ENCODE results near the gene F11. TPM values are rescaled to one million over a fixed set of nuclear protein-coding genes. Genes with fewer than 3 reads are reported as not detected.
"Not testable (repeated sequence)": the region's sequence is repeated elsewhere in the genome, so short reads cannot be mapped to it uniquely, and the experiment has no call there.

Gene F11
- total and polyA plus RNA-seq, 9 donors = 0.05 to 0.23 (median 0.20) TPM; not detected in 6

DNA sequence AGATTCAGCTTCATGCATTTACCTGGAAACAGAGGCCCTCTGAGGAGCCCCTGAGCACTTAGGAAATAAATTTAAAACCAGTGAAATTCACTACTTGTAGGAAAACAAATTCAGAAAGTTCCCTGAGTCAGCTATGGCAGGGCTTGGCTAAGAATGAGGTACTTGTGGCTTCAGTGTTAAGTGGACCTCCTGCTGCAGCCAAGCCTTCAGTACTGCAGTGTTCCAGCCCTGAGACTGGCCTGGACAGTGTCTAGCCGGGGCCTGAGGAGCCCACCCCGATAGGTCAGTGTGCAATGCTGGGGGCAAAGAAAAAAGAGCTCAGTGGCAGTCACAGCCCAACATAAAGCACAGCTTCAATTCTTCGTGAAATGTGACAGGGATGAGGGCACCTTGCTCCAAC is 41.9 kb downstream of the F11 start:
- 60 to 65% (median 63%) methylated on average over 3 of the region's 3 CpGs for WGBS, 3 donors
- no peaks in the 10 kb centered on the region for H3K9me3 ChIP-seq
- H3K27me3 ChIP-seq = no peaks in the 10 kb centered on the region
- no peak overlapping the region for H3K27ac ChIP-seq
- TF ChIP-seq POLR2A (IDR thresholded peaks at IDR 0.05) (no peak), EP300 (IDR thresholded peaks at IDR 0.05) (no peak)
- TF ChIP-seq, protein P1, sequence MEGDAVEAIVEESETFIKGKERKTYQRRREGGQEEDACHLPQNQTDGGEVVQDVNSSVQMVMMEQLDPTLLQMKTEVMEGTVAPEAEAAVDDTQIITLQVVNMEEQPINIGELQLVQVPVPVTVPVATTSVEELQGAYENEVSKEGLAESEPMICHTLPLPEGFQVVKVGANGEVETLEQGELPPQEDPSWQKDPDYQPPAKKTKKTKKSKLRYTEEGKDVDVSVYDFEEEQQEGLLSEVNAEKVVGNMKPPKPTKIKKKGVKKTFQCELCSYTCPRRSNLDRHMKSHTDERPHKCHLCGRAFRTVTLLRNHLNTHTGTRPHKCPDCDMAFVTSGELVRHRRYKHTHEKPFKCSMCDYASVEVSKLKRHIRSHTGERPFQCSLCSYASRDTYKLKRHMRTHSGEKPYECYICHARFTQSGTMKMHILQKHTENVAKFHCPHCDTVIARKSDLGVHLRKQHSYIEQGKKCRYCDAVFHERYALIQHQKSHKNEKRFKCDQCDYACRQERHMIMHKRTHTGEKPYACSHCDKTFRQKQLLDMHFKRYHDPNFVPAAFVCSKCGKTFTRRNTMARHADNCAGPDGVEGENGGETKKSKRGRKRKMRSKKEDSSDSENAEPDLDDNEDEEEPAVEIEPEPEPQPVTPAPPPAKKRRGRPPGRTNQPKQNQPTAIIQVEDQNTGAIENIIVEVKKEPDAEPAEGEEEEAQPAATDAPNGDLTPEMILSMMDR (IDR thresholded peaks at IDR 0.05) = no peak
- no peak overlapping the region for H3K4me3 ChIP-seq
- intact Hi-C loops (cut with DNase I) = loop anchor here in 2 of 4 donors (10.0 kb wide), 2 partner anchors 257 to 277 kb away; no protein-coding TSS in a partner anchor
- no peak for DNase-seq
- H3K4me1 ChIP-seq (ENCODE audit: insufficient read depth) = no peaks in the 10 kb centered on the region
- H3K36me3 ChIP-seq = no peaks in the 10 kb centered on the region

DNA sequence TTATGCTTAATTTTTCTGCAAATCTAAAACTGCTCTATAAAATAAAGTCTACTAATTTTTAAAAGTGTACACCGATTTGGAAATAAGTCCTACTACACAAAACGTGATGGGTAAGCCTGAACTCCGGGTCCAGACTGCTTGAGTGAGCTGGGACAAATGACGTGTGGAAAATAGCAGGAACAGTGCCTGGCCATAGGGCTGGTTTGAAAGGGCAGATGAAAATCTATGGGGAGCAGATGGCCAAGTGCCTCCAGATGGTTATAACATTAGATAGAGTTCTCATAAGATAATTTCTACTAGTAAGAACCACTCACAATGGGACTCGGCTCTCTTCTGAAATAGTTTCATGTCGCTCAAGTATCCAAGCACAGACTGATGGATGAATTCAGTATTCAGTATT is 52.5 kb downstream of the F11 start:
- no peak overlapping the region for H3K27ac ChIP-seq
- H3K4me3 ChIP-seq = no peak overlapping the region
- no peak for DNase-seq
- 74 to 80% (median 76%) methylated on average over 6 of the region's 6 CpGs for WGBS, 3 donors
- H3K4me1 ChIP-seq (ENCODE audit: insufficient read depth) = no peaks in the 10 kb centered on the region
- no peaks in the 10 kb centered on the region for H3K36me3 ChIP-seq
- H3K27me3 ChIP-seq = no peaks in the 10 kb centered on the region
- no peaks in the 10 kb centered on the region for H3K9me3 ChIP-seq
- TF ChIP-seq, protein P1 (IDR thresholded peaks at IDR 0.05) = no peak
- intact Hi-C loops (cut with DNase I) = no loop called here

DNA sequence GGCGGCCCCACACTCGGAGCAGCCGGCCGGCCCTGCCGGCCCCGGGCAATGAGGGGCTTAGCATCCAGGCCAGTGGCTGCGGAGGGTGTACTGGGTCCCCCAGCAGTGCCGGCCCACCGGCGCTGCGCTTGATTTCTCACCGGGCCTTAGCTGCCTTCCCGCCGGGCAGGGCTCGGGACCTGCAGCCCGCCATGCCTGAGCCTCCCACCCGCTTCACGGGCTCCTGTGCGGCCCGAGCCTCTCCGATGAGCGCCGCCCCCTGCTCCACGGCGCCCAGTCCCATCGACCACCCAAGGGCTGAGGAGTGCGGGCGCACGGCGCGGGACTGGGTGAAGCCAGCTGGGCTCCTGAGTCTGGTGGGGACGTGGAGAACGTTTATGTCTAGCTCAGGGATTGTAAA is 58.7 kb downstream of the F11 start:
- DNase-seq; H3K9me3 ChIP-seq; H3K4me3 ChIP-seq; H3K27ac ChIP-seq; H3K36me3 ChIP-seq; H3K27me3 ChIP-seq; H3K4me1 ChIP-seq (ENCODE audit: insufficient read depth): not testable (repeated sequence)
- 93 to 97% (median 97%) methylated on average over 25 to 33 of the region's 33 CpGs for WGBS, 3 donors
- intact Hi-C loops (cut with DNase I) = loop anchor here in 1 of 4 donors (5.0 kb wide), 1 partner anchor 1183 kb away; no protein-coding TSS in a partner anchor

DNA sequence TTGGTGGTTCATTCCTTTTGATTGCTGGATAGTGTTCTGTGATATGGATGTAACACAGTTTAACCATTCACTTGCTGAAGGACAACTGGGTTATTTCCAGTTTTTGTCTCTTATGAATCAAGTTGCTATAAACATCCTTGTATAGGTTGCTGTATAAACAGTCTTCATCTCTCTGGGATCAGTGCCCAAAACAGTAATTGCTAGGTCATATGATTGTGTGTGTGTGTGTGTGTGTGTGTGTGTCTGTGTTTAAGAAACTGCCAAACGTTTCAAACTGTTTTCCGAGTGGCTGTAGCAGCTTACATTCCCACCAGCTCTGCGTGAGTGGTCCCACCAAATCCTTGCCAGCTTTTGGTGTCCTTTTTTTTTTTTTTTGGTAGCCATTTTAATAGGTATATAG is 60.4 kb downstream of the F11 start:
- TF ChIP-seq, protein P1 (IDR thresholded peaks at IDR 0.05) = no peak
- no peak for TF ChIP-seq EP300 (IDR thresholded peaks at IDR 0.05)
- no peak for TF ChIP-seq POLR2A (IDR thresholded peaks at IDR 0.05)
- no peak overlapping the region for H3K27ac ChIP-seq
- H3K27me3 ChIP-seq = no peaks in the 10 kb centered on the region
- DNase-seq = no peak
- 63 to 69% (median 67%) methylated on average over 3 of the region's 3 CpGs for WGBS, 3 donors
- intact Hi-C loops (cut with DNase I) = loop anchor here in 1 of 4 donors (5.0 kb wide), 1 partner anchor 1181 kb away; no protein-coding TSS in a partner anchor
- H3K36me3 ChIP-seq = no peaks in the 10 kb centered on the region
- no peaks in the 10 kb centered on the region for H3K9me3 ChIP-seq
- no peaks in the 10 kb centered on the region for H3K4me1 ChIP-seq (ENCODE audit: insufficient read depth)
- H3K4me3 ChIP-seq = no peak overlapping the region

DNA sequence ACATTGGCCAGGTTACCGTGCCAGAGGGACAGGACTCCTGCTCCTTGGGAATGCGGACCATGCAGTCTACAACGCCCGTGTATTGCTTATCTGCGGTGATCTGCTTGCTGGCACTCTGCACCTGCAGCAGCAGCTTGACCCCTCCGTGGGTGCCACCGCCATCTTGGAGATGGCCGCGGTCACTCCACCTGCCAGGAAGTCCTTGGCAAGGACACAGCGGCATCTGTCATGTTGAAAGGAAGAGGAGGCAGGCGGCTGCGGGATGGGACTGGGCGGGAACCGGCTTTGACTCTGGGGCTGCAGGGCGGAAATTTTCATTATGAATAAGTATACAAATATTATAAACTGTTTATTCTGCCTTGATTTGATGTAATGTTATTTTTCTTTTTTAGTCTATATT is 63.4 kb downstream of the F11 start:
- Histone ChIP-seq H3K27me3 (no peaks in the 10 kb centered on the region), H3K9me3 (no peaks in the 10 kb centered on the region), H3K27ac (no peak overlapping the region), H3K4me3 (no peak overlapping the region), H3K36me3 (no peaks in the 10 kb centered on the region), H3K4me1 (ENCODE audit: insufficient read depth) (no peaks in the 10 kb centered on the region)
- DNase-seq = no peak
- 95 to 96% (median 96%) methylated on average over 15 of the region's 15 CpGs for WGBS, 3 donors
- intact Hi-C loops (cut with DNase I) = loop anchor here in 1 of 4 donors (5.0 kb wide), 1 partner anchor 1178 kb away; no protein-coding TSS in a partner anchor
- no peak for TF ChIP-seq POLR2A (IDR thresholded peaks at IDR 0.05)
- no peak for TF ChIP-seq EP300 (IDR thresholded peaks at IDR 0.05)
- TF ChIP-seq, protein P1 (IDR thresholded peaks at IDR 0.05) = no peak
